ENCODE data around the gene GNA15. TPM values are rescaled to one million over a fixed set of nuclear protein-coding genes. Genes with fewer than 3 reads are reported as not detected.

GNA15 gene
- total RNA-seq, 1 donor: 0.36 TPM

DNA sequence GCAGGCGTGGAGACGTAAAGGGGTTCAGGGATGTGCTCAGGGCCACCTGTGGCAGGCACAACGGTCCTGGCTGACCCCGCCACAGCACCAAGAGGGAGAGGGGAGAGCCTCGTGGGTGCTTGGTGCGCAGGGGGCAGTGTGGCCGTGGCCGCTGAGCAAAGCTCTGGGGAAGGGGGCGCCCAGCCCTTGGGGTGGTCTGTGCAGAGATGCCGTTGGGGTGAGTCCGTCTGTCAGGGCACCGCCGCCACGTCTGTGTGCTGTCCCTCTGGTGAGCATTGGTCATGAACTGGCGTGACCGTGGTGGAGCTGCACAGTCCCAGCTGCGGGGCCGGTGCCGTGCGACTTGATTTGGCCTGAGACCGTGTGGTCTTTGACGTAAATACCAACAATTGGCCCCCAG is 26.3 kb upstream of the GNA15 start:
- Histone ChIP-seq H3K9me3 (ENCODE audit: low read depth, low read length) (no peaks in the 10 kb centered on the region), H3K4me2 (ENCODE audit: insufficient read depth, low read length) (no peak overlapping the region), H4K20me1 (ENCODE audit: insufficient read depth, low read length) (peaks cover 69% of the 10 kb centered on the region), H3K4me1 (ENCODE audit: insufficient read depth, low read length) (no peaks in the 10 kb centered on the region), H3K79me2 (ENCODE audit: insufficient read depth, low read length) (peaks cover 98% of the 10 kb centered on the region), H3K27ac (ENCODE audit: low read depth, low read length) (no peak overlapping the region), H3K4me3 (ENCODE audit: insufficient read depth, low read length) (no peak overlapping the region), H3K36me3 (ENCODE audit: insufficient read depth, low read length) (no peaks in the 10 kb centered on the region), H2AFZ (ENCODE audit: low read length) (no peak overlapping the region), H3K27me3 (ENCODE audit: insufficient read depth, low read length) (no peaks in the 10 kb centered on the region)
- TF ChIP-seq, protein P1, sequence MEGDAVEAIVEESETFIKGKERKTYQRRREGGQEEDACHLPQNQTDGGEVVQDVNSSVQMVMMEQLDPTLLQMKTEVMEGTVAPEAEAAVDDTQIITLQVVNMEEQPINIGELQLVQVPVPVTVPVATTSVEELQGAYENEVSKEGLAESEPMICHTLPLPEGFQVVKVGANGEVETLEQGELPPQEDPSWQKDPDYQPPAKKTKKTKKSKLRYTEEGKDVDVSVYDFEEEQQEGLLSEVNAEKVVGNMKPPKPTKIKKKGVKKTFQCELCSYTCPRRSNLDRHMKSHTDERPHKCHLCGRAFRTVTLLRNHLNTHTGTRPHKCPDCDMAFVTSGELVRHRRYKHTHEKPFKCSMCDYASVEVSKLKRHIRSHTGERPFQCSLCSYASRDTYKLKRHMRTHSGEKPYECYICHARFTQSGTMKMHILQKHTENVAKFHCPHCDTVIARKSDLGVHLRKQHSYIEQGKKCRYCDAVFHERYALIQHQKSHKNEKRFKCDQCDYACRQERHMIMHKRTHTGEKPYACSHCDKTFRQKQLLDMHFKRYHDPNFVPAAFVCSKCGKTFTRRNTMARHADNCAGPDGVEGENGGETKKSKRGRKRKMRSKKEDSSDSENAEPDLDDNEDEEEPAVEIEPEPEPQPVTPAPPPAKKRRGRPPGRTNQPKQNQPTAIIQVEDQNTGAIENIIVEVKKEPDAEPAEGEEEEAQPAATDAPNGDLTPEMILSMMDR (IDR thresholded peaks at IDR 0.05; ENCODE audit: extremely low read depth, low read depth, low read length): no peak
- no peak for DNase-seq (ENCODE audit: insufficient read length, low spot score, missing footprints)

- Histone ChIP-seq H3K4me3 (ENCODE audit: insufficient read depth, low read length) (no peak overlapping the region), H3K27ac (ENCODE audit: low read depth, low read length) (no peak overlapping the region), H3K4me2 (ENCODE audit: insufficient read depth, low read length) (no peak overlapping the region), H3K4me1 (ENCODE audit: insufficient read depth, low read length) (no peaks in the 10 kb centered on the region), H2AFZ (ENCODE audit: low read length) (no peak overlapping the region), H3K27me3 (ENCODE audit: insufficient read depth, low read length) (no peaks in the 10 kb centered on the region), H3K9me3 (ENCODE audit: low read depth, low read length) (no peaks in the 10 kb centered on the region), H3K36me3 (ENCODE audit: insufficient read depth, low read length) (no peaks in the 10 kb centered on the region), H4K20me1 (ENCODE audit: insufficient read depth, low read length) (peaks cover 63% of the 10 kb centered on the region), H3K79me2 (ENCODE audit: insufficient read depth, low read length) (peaks cover 96% of the 10 kb centered on the region)
- TF ChIP-seq, protein P1 (IDR thresholded peaks at IDR 0.05; ENCODE audit: extremely low read depth, low read depth, low read length): no peak
- peak; percentile 39 for DNase-seq (ENCODE audit: insufficient read length, low spot score, missing footprints)
Measured at GRCh38 chr19:3110126-3110825, 25.6 kb upstream of the GNA15 start.

GRCh38 chr19:3111586-3112247 is 24.1 kb upstream of the GNA15 start:
- TF ChIP-seq, protein P1 (IDR thresholded peaks at IDR 0.05; ENCODE audit: extremely low read depth, low read depth, low read length): no peak
- no peak overlapping the region for H2AFZ ChIP-seq (ENCODE audit: low read length)
- no peaks in the 10 kb centered on the region for H3K4me1 ChIP-seq (ENCODE audit: insufficient read depth, low read length)
- H3K27me3 ChIP-seq (ENCODE audit: insufficient read depth, low read length): no peaks in the 10 kb centered on the region
- DNase-seq (ENCODE audit: insufficient read length, low spot score, missing footprints): peak; percentile 79
- H3K36me3 ChIP-seq (ENCODE audit: insufficient read depth, low read length): no peaks in the 10 kb centered on the region
- no peak overlapping the region for H3K4me2 ChIP-seq (ENCODE audit: insufficient read depth, low read length)
- peaks cover 50% of the 10 kb centered on the region for H4K20me1 ChIP-seq (ENCODE audit: insufficient read depth, low read length)
- H3K79me2 ChIP-seq (ENCODE audit: insufficient read depth, low read length): peaks cover 94% of the 10 kb centered on the region
- H3K27ac ChIP-seq (ENCODE audit: low read depth, low read length): no peak overlapping the region
- no peak overlapping the region for H3K4me3 ChIP-seq (ENCODE audit: insufficient read depth, low read length)
- H3K9me3 ChIP-seq (ENCODE audit: low read depth, low read length): no peaks in the 10 kb centered on the region

- no peaks in the 10 kb centered on the region for H3K27me3 ChIP-seq (ENCODE audit: insufficient read depth, low read length)
- TF ChIP-seq, protein P1 (IDR thresholded peaks at IDR 0.05; ENCODE audit: extremely low read depth, low read depth, low read length): no peak
- H3K27ac ChIP-seq (ENCODE audit: low read depth, low read length): no peak overlapping the region
- H3K36me3 ChIP-seq (ENCODE audit: insufficient read depth, low read length): no peaks in the 10 kb centered on the region
- DNase-seq (ENCODE audit: insufficient read length, low spot score, missing footprints): peak; percentile 62
- H3K4me1 ChIP-seq (ENCODE audit: insufficient read depth, low read length): no peaks in the 10 kb centered on the region
- H3K4me2 ChIP-seq (ENCODE audit: insufficient read depth, low read length): no peak overlapping the region
- H3K79me2 ChIP-seq (ENCODE audit: insufficient read depth, low read length): peaks cover 89% of the 10 kb centered on the region
- H3K4me3 ChIP-seq (ENCODE audit: insufficient read depth, low read length): no peak overlapping the region
- H3K9me3 ChIP-seq (ENCODE audit: low read depth, low read length): no peaks in the 10 kb centered on the region
- H2AFZ ChIP-seq (ENCODE audit: low read length): no peak overlapping the region
- H4K20me1 ChIP-seq (ENCODE audit: insufficient read depth, low read length): peaks cover 46% of the 10 kb centered on the region
Measured at GRCh38 chr19:3112375-3113099, 23.3 kb upstream of the GNA15 start.
